Epithelial cell of prostate (primary cell): ENCODE data around the gene CAPN7.
"Not testable (repeated sequence)": the region's sequence is repeated elsewhere in the genome, so short reads cannot be mapped to it uniquely, and the experiment has no call there.

ENCODE experiments used
- DNase-seq: peaks from one replicate; pipeline ENCODE4 v3.0.0-alpha.2; 2011; ENCODE audit warnings: low read depth, low spot score
- H3K27ac ChIP-seq: fragments of 450-650 bp; 2 replicates; pipeline ENCODE4 v1.5.1; 2017; ENCODE audit warnings: mild to moderate bottlenecking

CAPN7 gene

DNA sequence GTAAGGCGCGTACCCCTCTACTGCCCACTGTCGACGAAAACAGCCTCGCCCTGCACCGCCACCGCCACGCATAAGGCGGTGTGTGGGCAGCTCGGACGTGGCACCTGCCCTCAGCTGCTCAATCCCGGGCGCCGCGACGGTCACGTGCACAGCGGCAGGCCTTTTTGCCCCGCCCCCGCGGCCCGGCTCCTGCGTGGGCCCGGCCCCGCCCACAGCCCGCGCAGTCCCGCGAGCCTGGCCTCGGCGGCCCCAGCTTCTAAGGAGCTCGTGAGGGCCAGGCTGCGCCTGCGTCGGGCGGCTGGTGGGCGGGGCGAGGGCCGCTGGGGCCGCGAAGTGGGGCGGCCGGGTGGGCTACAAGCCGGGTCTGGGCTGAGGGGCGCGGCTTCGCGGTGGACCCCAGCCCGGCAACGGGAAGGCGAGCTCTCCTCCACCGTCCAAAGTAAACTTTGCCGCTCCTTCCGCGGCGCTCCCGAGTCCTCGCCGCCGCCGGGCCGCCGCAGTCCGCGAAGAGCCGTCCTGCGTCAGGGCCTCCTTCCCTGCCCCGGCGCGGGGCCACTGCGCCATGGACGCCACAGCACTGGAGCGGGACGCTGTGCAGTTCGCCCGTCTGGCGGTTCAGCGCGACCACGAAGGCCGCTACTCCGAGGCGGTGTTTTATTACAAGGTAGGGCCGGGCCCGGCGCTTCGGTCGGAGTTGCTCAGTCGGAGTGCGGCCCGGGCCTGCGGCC, at the start of gene CAPN7:
Gene CAPN7, plus strand, starts transcription at position 313 of the 728 bp plus-strand sequence. Its CDS starts 250 bp downstream, at position 563.
- peak within 1 kb of the TSS; percentile 74 for H3K27ac ChIP-seq
- DNase-seq, result no peak

DNA sequence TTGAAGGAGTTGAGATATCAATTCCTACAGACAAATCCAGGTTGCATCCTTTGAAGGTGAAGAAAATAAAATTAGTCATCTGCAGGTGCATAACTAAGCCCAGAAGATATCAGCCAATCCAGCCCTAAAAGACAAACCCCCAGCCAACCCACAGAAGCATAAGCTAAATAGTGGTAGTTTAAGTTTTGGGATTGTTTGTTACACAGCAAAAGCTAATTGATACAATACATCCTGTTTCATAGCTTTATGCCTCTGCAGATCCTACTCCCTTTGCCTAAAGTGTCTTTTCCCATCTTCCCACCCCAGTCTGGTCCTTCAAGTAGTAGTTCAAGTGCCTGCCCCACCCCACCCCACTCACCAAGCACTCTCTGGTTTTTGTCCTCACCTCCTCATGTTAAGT, 48.6 kb upstream of the CAPN7 start:
- no peak for DNase-seq

DNA sequence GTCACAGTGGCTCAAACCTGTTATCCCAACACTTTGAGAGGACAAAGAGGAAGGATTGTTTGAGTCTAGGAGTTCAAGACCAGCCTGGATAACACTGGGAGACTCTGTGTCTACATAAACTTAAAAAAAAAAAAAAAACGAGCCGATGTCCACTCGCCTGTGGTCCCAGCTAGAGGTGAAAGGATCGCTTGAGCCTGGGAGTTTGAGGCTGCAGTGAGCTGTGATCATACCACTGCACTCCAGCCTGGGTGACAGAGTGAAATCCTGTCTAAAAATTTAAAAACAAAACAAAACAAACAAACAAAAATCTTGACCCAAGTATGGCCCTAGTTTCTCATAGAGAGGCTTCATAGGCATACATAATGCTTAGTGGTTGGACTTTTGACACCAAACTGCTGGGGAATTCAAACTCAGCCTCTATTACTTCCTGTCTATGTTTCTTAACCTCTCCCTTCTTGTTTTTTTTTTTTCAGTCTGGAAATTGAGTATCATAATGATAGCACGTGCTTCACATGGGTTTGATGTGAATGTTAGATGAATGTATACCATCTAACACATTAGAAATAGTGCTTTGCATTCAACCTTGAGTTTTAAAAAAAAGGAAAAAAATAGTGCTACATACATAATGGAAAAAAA, 46.4 kb upstream of the CAPN7 start:
- no peak overlapping the region for H3K27ac ChIP-seq
- DNase-seq, result no peak

More for the DNA sequence above, 48.6 kb upstream of the CAPN7 start:
- H3K27ac ChIP-seq, result no peak overlapping the region

GRCh38 chr3:15160662-15161061, 45.4 kb upstream of the CAPN7 start:
- no peak overlapping the region for H3K27ac ChIP-seq

DNA sequence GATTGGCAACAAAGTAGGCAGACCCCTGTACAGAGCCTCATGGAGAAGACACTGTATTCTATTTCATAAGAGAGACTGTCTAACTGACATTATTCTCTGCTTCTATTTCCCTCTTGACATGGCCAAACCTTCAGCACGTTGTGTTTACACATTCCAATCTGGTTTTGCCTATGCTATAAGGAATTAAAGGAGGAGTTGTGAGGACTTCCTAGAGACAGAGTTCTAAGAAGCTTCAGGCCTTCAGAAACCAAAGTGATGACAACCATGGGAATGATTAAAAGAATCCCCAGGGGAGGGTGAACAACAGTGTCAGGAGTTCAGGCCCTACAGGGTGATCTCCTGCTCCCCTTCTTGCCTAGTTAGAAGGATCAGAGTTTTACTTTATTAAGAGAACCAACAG, 44.9 kb upstream of the CAPN7 start:
- no peak overlapping the region for H3K27ac ChIP-seq
- DNase-seq, result no peak

More at GRCh38 chr3:15160662-15161061, 45.4 kb upstream of the CAPN7 start:
- no peak for DNase-seq

DNA sequence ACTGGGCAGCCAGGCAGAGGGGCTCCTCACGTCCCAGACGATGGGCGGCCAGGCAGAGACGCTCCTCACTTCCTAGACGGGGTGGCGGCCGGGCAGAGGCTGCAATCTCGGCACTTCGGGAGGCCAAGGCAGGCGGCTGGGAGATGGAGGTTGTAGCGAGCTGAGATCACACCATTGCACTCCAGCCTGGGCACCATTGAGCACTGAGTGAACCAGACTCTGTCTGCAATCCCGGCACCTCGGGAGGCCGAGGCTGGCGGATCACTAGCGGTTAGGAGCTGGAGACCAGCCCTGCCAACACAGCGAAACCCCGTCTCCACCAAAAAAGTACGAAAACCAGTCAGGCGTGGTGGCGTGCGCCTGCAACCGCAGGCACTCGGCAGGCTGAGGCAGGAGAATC, 42.4 kb upstream of the CAPN7 start:
- DNase-seq, H3K27ac ChIP-seq: not testable (repeated sequence)

DNA sequence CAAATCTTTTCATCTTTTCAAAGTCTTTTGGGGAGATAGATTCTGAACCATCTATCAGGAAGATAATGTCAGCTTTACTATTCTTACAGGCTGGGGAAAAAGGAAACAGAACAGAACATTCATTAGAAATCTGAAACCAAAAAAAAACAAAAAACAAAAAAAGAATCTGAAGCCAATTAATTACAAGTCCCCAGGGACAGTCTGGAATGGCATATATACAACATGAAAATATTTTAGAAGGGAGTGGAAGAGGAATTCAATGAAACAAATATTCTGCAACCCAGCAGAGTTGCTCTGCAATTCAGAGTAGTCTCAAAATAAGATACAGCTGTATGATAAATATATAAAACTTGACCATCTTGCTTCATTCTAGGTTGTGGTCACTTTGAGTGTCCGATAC, 41.7 kb upstream of the CAPN7 start:
- no peak overlapping the region for H3K27ac ChIP-seq
- no peak for DNase-seq

GRCh38 chr3:15165061-15165460, 41.0 kb upstream of the CAPN7 start:
- no peak for DNase-seq

DNA sequence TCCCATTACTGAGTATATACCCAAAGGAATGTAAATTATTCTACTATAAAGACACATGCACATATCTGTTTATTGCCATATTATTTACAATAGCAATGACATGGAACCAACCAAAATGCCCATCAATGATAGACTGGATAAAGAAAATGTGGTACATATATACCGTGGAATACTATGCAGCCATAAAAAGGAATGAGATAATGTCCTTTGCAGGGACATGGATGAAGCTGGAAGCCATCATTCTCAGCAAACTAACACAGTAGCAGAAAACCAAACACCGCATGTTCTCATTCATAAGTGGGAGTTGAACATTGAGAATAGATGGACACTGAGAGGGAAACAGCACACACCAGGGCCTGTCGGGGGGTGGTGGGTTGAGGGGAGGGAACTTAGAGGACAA, 39.7 kb upstream of the CAPN7 start:
- DNase-seq, H3K27ac ChIP-seq: not testable (repeated sequence)

More at GRCh38 chr3:15165061-15165460, 41.0 kb upstream of the CAPN7 start:
- H3K27ac ChIP-seq, result no peak overlapping the region

GRCh38 chr3:15171096-15171495, 35.0 kb upstream of the CAPN7 start:
- no peak for DNase-seq
- H3K27ac ChIP-seq, result no peak overlapping the region

GRCh38 chr3:15172806-15173205, 33.2 kb upstream of the CAPN7 start:
- no peak for DNase-seq
- no peak overlapping the region for H3K27ac ChIP-seq

DNA sequence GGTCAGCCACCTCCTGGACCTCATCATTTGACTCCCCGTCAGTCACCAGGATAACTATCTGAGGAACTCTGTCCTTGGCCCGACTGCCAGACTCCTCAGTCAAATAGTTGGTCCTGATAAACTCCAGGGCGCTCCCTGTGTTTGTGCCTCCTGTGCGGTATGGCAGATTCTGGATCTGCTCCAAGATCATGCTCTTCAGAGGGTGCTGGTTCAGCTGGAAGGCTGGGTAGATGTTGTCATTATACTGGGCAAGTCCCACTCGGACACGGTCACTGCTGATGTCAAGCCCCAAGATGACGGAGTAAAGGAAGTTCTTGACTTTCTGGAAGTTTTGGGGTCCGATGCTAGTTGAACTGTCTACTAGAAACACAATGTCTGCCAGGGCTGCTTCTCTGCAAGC, 31.1 kb upstream of the CAPN7 start:
- H3K27ac ChIP-seq, result no peak overlapping the region
- no peak for DNase-seq

GRCh38 chr3:15175605-15176004, 30.4 kb upstream of the CAPN7 start:
- no peak overlapping the region for H3K27ac ChIP-seq
- no peak for DNase-seq

- no peak for DNase-seq
- H3K27ac ChIP-seq, result no peak overlapping the region
Measured at GRCh38 chr3:15180042-15180611, 25.9 kb upstream of the CAPN7 start.

DNA sequence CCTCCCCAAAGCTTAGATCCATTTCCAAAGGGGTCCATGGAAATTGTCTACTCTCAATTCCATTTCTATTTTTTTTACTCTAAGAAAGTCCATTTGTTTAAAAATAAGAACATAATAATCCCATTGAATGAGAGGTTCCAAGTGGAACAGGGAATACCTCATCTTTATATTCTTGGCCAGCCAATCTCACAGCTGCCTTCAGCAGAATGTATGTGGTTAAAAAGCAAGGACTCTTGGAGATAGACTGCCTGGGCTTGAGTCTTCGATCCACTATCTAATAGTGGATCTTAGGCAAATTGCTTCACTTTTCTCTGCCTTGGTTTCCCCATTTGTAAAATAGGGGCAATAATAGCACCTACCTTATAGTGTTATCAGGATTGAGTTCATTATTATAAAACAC, 24.5 kb upstream of the CAPN7 start:
- H3K27ac ChIP-seq, result no peak overlapping the region
- DNase-seq, result no peak

- H3K27ac ChIP-seq, result no peak overlapping the region
- no peak for DNase-seq
Measured at GRCh38 chr3:15181963-15182362, 24.1 kb upstream of the CAPN7 start.

- H3K27ac ChIP-seq, result no peak overlapping the region
- no peak for DNase-seq
Measured at GRCh38 chr3:15183011-15183410, 23.0 kb upstream of the CAPN7 start.

DNA sequence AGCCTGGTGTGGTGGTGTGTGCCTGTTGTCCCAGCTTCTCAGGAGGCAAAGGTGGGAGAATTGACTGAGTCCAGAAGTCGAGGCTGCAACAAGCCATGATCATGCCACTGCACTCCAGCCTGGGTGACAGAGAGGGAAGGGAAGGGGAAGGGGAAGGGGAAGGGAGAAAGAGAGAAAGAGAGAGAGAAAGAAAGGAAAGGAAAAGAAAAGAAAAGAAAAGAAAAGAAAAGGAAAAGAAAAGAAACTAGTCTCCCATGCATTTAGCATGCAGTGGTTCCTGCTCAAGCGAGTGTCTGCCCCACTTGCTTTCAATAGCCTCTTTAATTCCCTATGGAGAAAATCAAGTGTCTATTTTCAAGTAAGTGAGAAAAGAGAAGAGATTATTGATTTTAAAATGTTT, 20.6 kb upstream of the CAPN7 start:
- no peak overlapping the region for H3K27ac ChIP-seq
- DNase-seq, result no peak

DNA sequence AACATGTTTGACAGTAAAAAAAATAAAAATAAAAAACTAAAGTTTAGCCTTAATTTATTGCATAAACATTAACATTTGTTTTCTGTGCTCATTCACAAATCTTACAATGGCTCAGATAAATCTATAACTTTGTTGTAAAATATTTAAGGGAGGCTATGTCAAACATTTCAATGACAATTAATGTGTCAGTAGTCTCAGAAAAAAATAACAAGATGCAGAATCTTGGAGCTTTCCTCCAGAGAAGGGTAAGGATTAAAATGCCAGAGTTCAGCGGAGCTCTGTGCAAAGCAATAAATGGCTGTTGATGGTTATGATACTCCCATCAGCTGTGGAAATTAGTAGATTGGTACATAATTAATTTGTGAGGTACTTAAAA, 20.0 kb upstream of the CAPN7 start:
- no peak overlapping the region for H3K27ac ChIP-seq
- no peak for DNase-seq

- not testable (repeated sequence) for H3K27ac ChIP-seq, DNase-seq
Measured at GRCh38 chr3:15186477-15187164, 19.4 kb upstream of the CAPN7 start.
